H9 (cell line): ENCODE measurements around the gene SLC38A9. TPM values are rescaled to one million over a fixed set of nuclear protein-coding genes. Genes with fewer than 3 reads are reported as not detected.
"Not testable (repeated sequence)": the region's sequence is repeated elsewhere in the genome, so short reads cannot be mapped to it uniquely, and the experiment has no call there.

ENCODE experiments used
- DNase-seq: peaks from one replicate; pipeline ENCODE4 v3.0.0-alpha.2; 2017
- H2AFZ ChIP-seq: one replicate; pipeline ENCODE4 v1.6.1; 2013; ENCODE audit warnings: mild to moderate bottlenecking, low read length, control low read depth, moderate library complexity
- H2AK5ac ChIP-seq: 2 replicates; pipeline ENCODE4 v1.6.1; 2013; ENCODE audit warnings: low read length, control low read depth, mixed read lengths; ENCODE audit not compliant: insufficient read length
- H2BK120ac ChIP-seq: one replicate; pipeline ENCODE4 v1.6.1; 2013; ENCODE audit warnings: low read depth, mild to moderate bottlenecking, low read length, control low read depth, inconsistent platforms; ENCODE audit not compliant: poor library complexity, severe bottlenecking
- H2BK12ac ChIP-seq: 2 replicates; pipeline ENCODE4 v1.6.1; 2013; ENCODE audit warnings: low read length, control low read depth, mixed read lengths, low read depth; ENCODE audit not compliant: insufficient read length
- H2BK15ac ChIP-seq: 2 replicates; pipeline ENCODE4 v1.6.1; 2013; ENCODE audit warnings: low read depth, low read length, control low read depth
- H2BK20ac ChIP-seq: one replicate; pipeline ENCODE4 v1.6.1; 2013; ENCODE audit warnings: low read depth, mild to moderate bottlenecking, low read length, control low read depth, inconsistent platforms; ENCODE audit not compliant: poor library complexity, severe bottlenecking
- H2BK5ac ChIP-seq: 2 replicates; pipeline ENCODE4 v1.6.1; 2013; ENCODE audit warnings: low read length, control low read depth, mixed read lengths; ENCODE audit not compliant: insufficient read length
- H3K14ac ChIP-seq: 2 replicates; pipeline ENCODE4 v1.6.1; 2013; ENCODE audit warnings: low read length, control low read depth; ENCODE audit not compliant: insufficient read depth
- H3K18ac ChIP-seq: 2 replicates; pipeline ENCODE4 v1.6.1; 2013; ENCODE audit warnings: low read depth, mild to moderate bottlenecking, mixed read lengths, low read length, control low read depth; ENCODE audit not compliant: insufficient read length
- H3K23ac ChIP-seq: 2 replicates; pipeline ENCODE4 v1.6.1; 2013; ENCODE audit warnings: low read length, control low read depth, mixed read lengths, low read depth; ENCODE audit not compliant: insufficient read length
- H3K23me2 ChIP-seq: 2 replicates; pipeline ENCODE4 v1.6.1; 2013; ENCODE audit warnings: low read depth, mild to moderate bottlenecking, mixed read lengths, low read length, control low read depth; ENCODE audit not compliant: insufficient read length, poor library complexity, severe bottlenecking
- H3K27ac ChIP-seq: 2 replicates; pipeline ENCODE4 v1.5.1; 2013; ENCODE audit warnings: low read length, control low read depth, mixed read lengths, low read depth; ENCODE audit not compliant: insufficient read length
- H3K27me3 ChIP-seq: 2 replicates; pipeline ENCODE4 v1.6.1; 2013; ENCODE audit warnings: low read length, control low read depth, inconsistent platforms; ENCODE audit not compliant: insufficient read depth
- H3K4ac ChIP-seq: 2 replicates; pipeline ENCODE4 v1.6.1; 2013; ENCODE audit warnings: low read depth, mild to moderate bottlenecking, control low read depth, inconsistent platforms, low read length, moderate library complexity
- H3K4me1 ChIP-seq: 2 replicates; pipeline ENCODE4 v1.6.1; 2013; ENCODE audit warnings: low read length, control low read depth, inconsistent platforms; ENCODE audit not compliant: insufficient read depth
- H3K4me2 ChIP-seq: 2 replicates; pipeline ENCODE4 v1.6.1; 2013; ENCODE audit warnings: low read length, control low read depth, mixed read lengths; ENCODE audit not compliant: insufficient read length, insufficient read depth
- H3K56ac ChIP-seq: 2 replicates; pipeline ENCODE4 v1.6.1; 2013; ENCODE audit warnings: low read depth, mild to moderate bottlenecking, mixed read lengths, low read length, control low read depth; ENCODE audit not compliant: insufficient read length
- H3K79me1 ChIP-seq: 2 replicates; pipeline ENCODE4 v1.6.1; 2013; ENCODE audit warnings: low read depth, mild to moderate bottlenecking, moderate library complexity, low read length, control low read depth, inconsistent platforms; ENCODE audit not compliant: insufficient read depth, poor library complexity, severe bottlenecking
- H3K79me2 ChIP-seq: 2 replicates; pipeline ENCODE4 v1.6.1; 2013; ENCODE audit warnings: low read length, control low read depth, inconsistent platforms; ENCODE audit not compliant: insufficient read depth
- H3K9ac ChIP-seq: 2 replicates; pipeline ENCODE4 v1.6.1; 2013; ENCODE audit warnings: low read length, control low read depth, mixed read lengths; ENCODE audit not compliant: insufficient read length; ENCODE audit errors: extremely low read depth
- H3K9me3 ChIP-seq: one replicate; pipeline ENCODE4 v1.6.1; 2013; ENCODE audit warnings: low read depth, low read length, inconsistent platforms; ENCODE audit not compliant: control insufficient read depth
- H3T11ph ChIP-seq: one replicate; pipeline ENCODE4 v1.6.1; 2013; ENCODE audit warnings: mild to moderate bottlenecking, low read length, control low read depth, inconsistent platforms
- H4K20me1 ChIP-seq: one replicate; pipeline ENCODE4 v1.6.1; 2013; ENCODE audit not compliant: control insufficient read depth, insufficient read length, insufficient read depth
- H4K5ac ChIP-seq: 2 replicates; pipeline ENCODE4 v1.6.1; 2013; ENCODE audit warnings: low read depth, mild to moderate bottlenecking, mixed read lengths, low read length, control low read depth; ENCODE audit not compliant: insufficient read length
- H4K8ac ChIP-seq: replicated peaks from 2 replicates; pipeline ENCODE4 v1.6.1; 2013; ENCODE audit warnings: low read length, control low read depth, mixed read lengths, low read depth; ENCODE audit not compliant: insufficient read length
- H4K91ac ChIP-seq: 2 replicates; pipeline ENCODE4 v1.6.1; 2013; ENCODE audit warnings: low read depth, mild to moderate bottlenecking, moderate library complexity, mixed read lengths, low read length, control low read depth; ENCODE audit not compliant: insufficient read length
- H3K27ac Mint-ChIP-seq, 3 experiments: 2 replicates in 2 of 3; 3 replicates in 1 of 3; pipeline ENCODE4 v1.8.0; 2020 to 2021; ENCODE audit warnings: mixed read lengths in 3 of 3, mild to moderate bottlenecking in 1 of 3, moderate library complexity in 1 of 3
- H3K27me3 Mint-ChIP-seq: 2 replicates; pipeline ENCODE4 v1.8.0; 2021; ENCODE audit warnings: low read depth, mild to moderate bottlenecking, moderate library complexity, mixed read lengths
- H3K36me3 Mint-ChIP-seq, 3 experiments: 2 replicates in 2 of 3; 3 replicates in 1 of 3; pipeline ENCODE4 v1.8.0; 2020 to 2021; ENCODE audit warnings: low read depth in 3 of 3, mixed read lengths in 3 of 3; ENCODE audit not compliant: insufficient read depth in 1 of 3
- H3K4me1 Mint-ChIP-seq, 2 experiments: 2 replicates each; pipeline ENCODE4 v1.8.0; 2020; ENCODE audit warnings: mixed read lengths in 2 of 2
- H3K4me3 Mint-ChIP-seq, 2 experiments: 2 replicates in 1 of 2; 3 replicates in 1 of 2; pipeline ENCODE4 v1.8.0; 2020 to 2021; ENCODE audit warnings: mild to moderate bottlenecking in 2 of 2, mixed read lengths in 2 of 2, moderate library complexity in 1 of 2
- H3K9me3 Mint-ChIP-seq, 2 experiments: 2 replicates in 1 of 2; 3 replicates in 1 of 2; pipeline ENCODE4 v1.8.0; 2020; ENCODE audit warnings: mild to moderate bottlenecking in 2 of 2, mixed read lengths in 2 of 2, moderate library complexity in 1 of 2
- CTCF ChIP-seq: fragments of 200-600 bp; sonication (generic); conservative IDR thresholded peaks from 3 replicates; pipeline ENCODE4 v1.8.0; 2021; ENCODE audit warnings: antibody characterized with exemption, mild to moderate bottlenecking
- WGBS: extraction: QIAGEN DNeasy Blood & Tissue Kit; methylation state at CpG from one replicate; pipeline ENCODE4 v1.1.7; 2013; ENCODE audit warnings: missing lambda C conversion rate, low lambda C conversion rate, mixed read lengths; ENCODE audit not compliant: insufficient read length; ENCODE audit errors: extremely low coverage; 5-methylcytosine and 5-hydroxymethylcytosine counted together
- total RNA-seq: library from RNA; stranded (reverse); gene quantifications from 2 replicates; pipeline ENCODE4 v1.2.1, GENCODE V29; 2021

The SLC38A9 gene
- total RNA-seq, 1 experiment from 2014 or later = 48.5 TPM

GRCh38 chr5:55608595-55609349, 103.4 kb downstream of the SLC38A9 start:
- Histone ChIP-seq H3K18ac (no peak overlapping the region), H2BK5ac (no peak overlapping the region), H2AK5ac (no peak overlapping the region), H3K27ac (no peak overlapping the region), H3K9me3 (no peaks in the 10 kb centered on the region), H4K20me1 (no peaks in the 10 kb centered on the region), H3K4ac (no peak overlapping the region), H2AFZ (no peak overlapping the region), H2BK12ac (no peak overlapping the region), H4K8ac (no peak overlapping the region), H3K27me3 (no peaks in the 10 kb centered on the region), H3K23me2 (no peaks in the 10 kb centered on the region), H3K23ac (no peak overlapping the region), H2BK120ac (no peak overlapping the region), H3K9ac (no peak overlapping the region), H3K56ac (no peak overlapping the region), H3K79me1 (no peaks in the 10 kb centered on the region), H3K4me1 (no peaks in the 10 kb centered on the region), H2BK15ac (no peak overlapping the region), H3K4me2 (no peak overlapping the region), H4K5ac (no peak overlapping the region), H2BK20ac (no peak overlapping the region), H3T11ph (no peak overlapping the region), H4K91ac (no peak overlapping the region), H3K14ac (no peak overlapping the region), H3K79me2 (no peaks in the 10 kb centered on the region)
- DNase-seq = no peak
- no peak for TF ChIP-seq CTCF
- Mint-ChIP-seq H3K4me3 (no peak overlapping the region), H3K27ac (no peak overlapping the region), H3K9me3 (peaks cover 7 to 11% of the 10 kb centered on the region in 2 experiments; a peak in 2 of 5 replicates), H3K36me3 (peaks cover 0 to 13% (median 8%) of the 10 kb centered on the region in 3 experiments; a peak in 6 of 7 replicates), H3K4me1 (peaks cover 15% of the 10 kb centered on the region in 2 experiments), H3K27me3 (no peaks in the 10 kb centered on the region)
- WGBS = no CpG with 5 or more reads among the region's 6 CpGs

DNA sequence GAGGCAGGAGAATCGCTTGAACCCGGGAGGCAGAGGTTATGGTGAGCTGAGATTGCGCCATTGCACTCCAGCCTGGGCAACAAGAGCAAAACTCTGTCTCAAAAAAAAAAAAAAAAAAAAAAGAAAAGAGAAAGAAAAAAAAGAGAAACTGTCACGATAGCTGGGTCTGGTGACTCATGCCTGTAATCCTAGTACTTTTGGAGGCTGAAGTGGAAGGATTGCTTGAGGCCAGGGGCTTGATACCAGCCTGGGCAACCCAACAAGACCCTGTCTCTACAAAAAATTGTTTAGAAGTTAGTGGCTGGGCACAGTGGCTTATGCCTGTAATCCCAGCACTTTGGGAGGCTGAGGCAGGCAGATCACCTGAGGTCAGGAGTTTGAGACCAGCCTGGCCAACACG, 104.8 kb downstream of the SLC38A9 start:
- not testable (repeated sequence) for H3K9me3 Mint-ChIP-seq

More for the DNA sequence above, 104.8 kb downstream of the SLC38A9 start:
- not testable (repeated sequence) for H4K91ac ChIP-seq, H3K79me1 ChIP-seq, H2BK5ac ChIP-seq, H3K27ac Mint-ChIP-seq, H3K23me2 ChIP-seq, H3K9ac ChIP-seq, H4K20me1 ChIP-seq, H2BK15ac ChIP-seq, H4K5ac ChIP-seq, H3K14ac ChIP-seq, H2BK20ac ChIP-seq, H3K4me2 ChIP-seq, H2BK12ac ChIP-seq, H4K8ac ChIP-seq, H3K4ac ChIP-seq, H3K27me3 ChIP-seq, H3K18ac ChIP-seq, H3T11ph ChIP-seq, H2AK5ac ChIP-seq, H3K27ac ChIP-seq, DNase-seq, H3K27me3 Mint-ChIP-seq, H3K9me3 ChIP-seq, H3K23ac ChIP-seq, H3K56ac ChIP-seq, H3K36me3 Mint-ChIP-seq, H3K4me1 ChIP-seq, H3K4me3 Mint-ChIP-seq, H2BK120ac ChIP-seq, H3K79me2 ChIP-seq, H2AFZ ChIP-seq
- peaks cover 29% of the 10 kb centered on the region in 2 experiments for H3K4me1 Mint-ChIP-seq
- WGBS = no CpG with 5 or more reads among the region's 5 CpGs
